SK-N-SH (cell line): ENCODE data around the gene KRABD2.

Experiments
- CTCF ChIA-PET: fragments of 300-600, 350-600 bp; formaldehyde crosslinking; extraction: SDS; loops from one replicate; lab custom pipeline; 2021; lab: Yijun Ruan, JAX
- POLR2A ChIA-PET: fragments of 350-600 bp; sonication (Branson Sonifier 250); formaldehyde crosslinking; extraction: SDS; loops from one replicate; lab custom pipeline; 2020; ENCODE audit warnings: antibody characterized with exemption, inconsistent platforms; lab: Yijun Ruan, JAX
- DNase-seq: peaks from one replicate; pipeline ENCODE4 v3.0.0; 2012
- H2AFZ ChIP-seq: fragments of 200-600 bp; sonication (generic); 2 replicates; pipeline ENCODE4 v1.8.1; 2016; ENCODE audit warnings: antibody characterized with exemption, mild to moderate bottlenecking, low read depth
- H3F3A ChIP-seq: fragments of 200-600 bp; sonication (generic); replicated peaks from 2 replicates; pipeline ENCODE3; 2016; ENCODE audit warnings: antibody characterized with exemption, mild to moderate bottlenecking; ENCODE audit not compliant: insufficient read depth
- H3K27ac ChIP-seq, 2 experiments: fragments of 200-500 bp in 1 of 2; fragments of 200-600 bp in 1 of 2; sonication (Bioruptor generic) in 1 of 2; sonication (generic), shearing (Covaris generic) in 1 of 2; 2 replicates each; pipeline versions ENCODE4 v1.5.1 to v1.6.1; 2014 to 2016; ENCODE audit warnings: low read depth in 2 of 2, inconsistent platforms in 1 of 2, low read length in 1 of 2, mild to moderate bottlenecking in 1 of 2, mixed read lengths in 1 of 2
- H3K27me3 ChIP-seq: fragments of 200-600 bp; sonication (generic), shearing (Covaris generic); 2 replicates; pipeline ENCODE4 v1.6.1; 2016; ENCODE audit warnings: mixed run types; ENCODE audit not compliant: insufficient read depth
- H3K36me3 ChIP-seq, 2 experiments: fragments of 200-500 bp in 1 of 2; fragments of 200-600 bp in 1 of 2; sonication (Bioruptor generic) in 1 of 2; sonication (generic) in 1 of 2; replicated peaks in 1 of 2; 2 replicates each; pipeline versions ENCODE3 to v1.5.1; 2014 to 2016; ENCODE audit warnings: low read length in 1 of 2, mild to moderate bottlenecking in 1 of 2; ENCODE audit not compliant: insufficient read depth in 2 of 2, control insufficient read depth in 1 of 2
- H3K4me1 ChIP-seq, 2 experiments: fragments of 200-500 bp in 1 of 2; fragments of 200-600 bp in 1 of 2; sonication (Bioruptor generic) in 1 of 2; sonication (generic), shearing (Covaris generic) in 1 of 2; 2 replicates each; pipeline versions ENCODE4 v1.5.1 to v1.6.1; 2014 to 2016; ENCODE audit warnings: low read depth in 1 of 2, low read length in 1 of 2, mixed run types in 1 of 2; ENCODE audit not compliant: insufficient read depth in 2 of 2, control insufficient read depth in 1 of 2
- H3K4me2 ChIP-seq: fragments of 200-600 bp; sonication (generic), shearing (Covaris generic); 2 replicates; pipeline ENCODE4 v1.6.1; 2017; ENCODE audit warnings: mixed run types
- H3K4me3 ChIP-seq, 2 experiments: fragments of 200-500 bp in 1 of 2; fragments of 200-600 bp in 1 of 2; sonication (Bioruptor generic) in 1 of 2; sonication (generic), shearing (Covaris generic) in 1 of 2; 2 replicates each; pipeline versions ENCODE4 v1.5.1 to v1.8.1; 2014 to 2016; ENCODE audit warnings: low read depth in 2 of 2, inconsistent platforms in 1 of 2, low read length in 1 of 2, mild to moderate bottlenecking in 1 of 2, mixed read lengths in 1 of 2, moderate library complexity in 1 of 2
- H3K79me2 ChIP-seq: fragments of 200-600 bp; sonication (generic); 2 replicates; pipeline ENCODE4 v1.8.1; 2017; ENCODE audit warnings: mild to moderate bottlenecking; ENCODE audit not compliant: insufficient read depth
- H3K9ac ChIP-seq: fragments of 200-600 bp; sonication (generic); 2 replicates; pipeline ENCODE4 v1.6.1; 2017; ENCODE audit warnings: mixed run types
- H3K9me2 ChIP-seq: fragments of 200-600 bp; sonication (generic); 2 replicates; pipeline ENCODE4 v1.6.1; 2017; ENCODE audit warnings: mixed run types
- H3K9me3 ChIP-seq: fragments of 200-600 bp; sonication (generic); 2 replicates; pipeline ENCODE4 v1.6.1; 2017; ENCODE audit warnings: mixed run types, mild to moderate bottlenecking, moderate library complexity
- H4K20me1 ChIP-seq: fragments of 200-600 bp; sonication (generic); 2 replicates; pipeline ENCODE4 v1.6.1; 2017; ENCODE audit warnings: mild to moderate bottlenecking, mixed run types; ENCODE audit not compliant: insufficient read depth
- ELF1 ChIP-seq: IDR thresholded peaks from 2 replicates; pipeline ENCODE4 v1.4.0; 2012
- EP300 ChIP-seq, 2 experiments: IDR thresholded peaks; 2 replicates each; pipeline versions ENCODE4 v1.4.0 to v1.6.1; 2012; ENCODE audit warnings: borderline replicate concordance in 1 of 2, low read depth in 1 of 2, low read length in 1 of 2
- EZH2phosphoT487 ChIP-seq: fragments of 200-600 bp; sonication (generic); IDR thresholded peaks from 2 replicates; pipeline ENCODE4 v1.6.1; 2017; ENCODE audit warnings: low read depth, mixed run types, mild to moderate bottlenecking, antibody characterized with exemption, moderate library complexity, borderline replicate concordance
- FOXJ3 ChIP-seq: sonication (generic); formaldehyde crosslinking; IDR thresholded peaks from 2 replicates; pipeline ENCODE4 v1.5.1; 2020; ENCODE audit warnings: mild to moderate bottlenecking, missing genetic modification reagents
- FOXM1 ChIP-seq: IDR thresholded peaks from 2 replicates; pipeline ENCODE4 v1.4.0; 2012; ENCODE audit warnings: low read depth, mild to moderate bottlenecking
- GABPA ChIP-seq: IDR thresholded peaks from 2 replicates; pipeline ENCODE4 v1.4.0; 2012; ENCODE audit warnings: low read depth, mild to moderate bottlenecking
- JUND ChIP-seq: IDR thresholded peaks from 2 replicates; pipeline ENCODE4 v1.4.0; 2012
- MEF2A ChIP-seq: IDR thresholded peaks from 2 replicates; pipeline ENCODE4 v1.4.0; 2012; ENCODE audit warnings: low read depth, borderline replicate concordance
- NFIC ChIP-seq: IDR thresholded peaks from 2 replicates; pipeline ENCODE4 v1.4.0; 2012; ENCODE audit warnings: borderline replicate concordance
- NRF1 ChIP-seq: IDR thresholded peaks from 2 replicates; pipeline ENCODE4 v1.6.1; 2012; ENCODE audit warnings: low read depth, mild to moderate bottlenecking, low read length
- RFX5 ChIP-seq: IDR thresholded peaks from 2 replicates; pipeline ENCODE4 v1.6.1; 2012; ENCODE audit warnings: mild to moderate bottlenecking, improper control_type of control experiment, low read length
- RXRA ChIP-seq: IDR thresholded peaks from 2 replicates; pipeline ENCODE4 v1.4.0; 2012; ENCODE audit warnings: low read depth, mild to moderate bottlenecking, borderline replicate concordance
- TEAD4 ChIP-seq: IDR thresholded peaks from 2 replicates; pipeline ENCODE4 v1.4.0; 2012; ENCODE audit warnings: mild to moderate bottlenecking, borderline replicate concordance; ENCODE audit not compliant: insufficient read depth
- YY1 ChIP-seq: IDR thresholded peaks from 2 replicates; pipeline ENCODE4 v1.4.0; 2012; ENCODE audit warnings: low read depth, mild to moderate bottlenecking
- WGBS: methylation state at CpG from one replicate; pipeline ENCODE4 v1.1.6; 2017; ENCODE audit warnings: low lambda C conversion rate; 5-methylcytosine and 5-hydroxymethylcytosine counted together
- TF ChIP-seq, protein P1 (sequence below): fragments of 150-350 bp; IDR thresholded peaks from 2 replicates; pipeline ENCODE4 v1.6.1; 2017; ENCODE audit warnings: antibody characterized with exemption, low read length, low read depth, borderline replicate concordance
- TF ChIP-seq, protein P2 (sequence below): IDR thresholded peaks from 2 replicates; pipeline ENCODE4; 2012
- TF ChIP-seq, protein P3 (sequence below): fragments of 200-600 bp; sonication (generic); IDR thresholded peaks from 2 replicates; pipeline ENCODE4 v1.6.1; 2017; ENCODE audit warnings: antibody characterized with exemption, mild to moderate bottlenecking, moderate library complexity

Gene KRABD2

DNA sequence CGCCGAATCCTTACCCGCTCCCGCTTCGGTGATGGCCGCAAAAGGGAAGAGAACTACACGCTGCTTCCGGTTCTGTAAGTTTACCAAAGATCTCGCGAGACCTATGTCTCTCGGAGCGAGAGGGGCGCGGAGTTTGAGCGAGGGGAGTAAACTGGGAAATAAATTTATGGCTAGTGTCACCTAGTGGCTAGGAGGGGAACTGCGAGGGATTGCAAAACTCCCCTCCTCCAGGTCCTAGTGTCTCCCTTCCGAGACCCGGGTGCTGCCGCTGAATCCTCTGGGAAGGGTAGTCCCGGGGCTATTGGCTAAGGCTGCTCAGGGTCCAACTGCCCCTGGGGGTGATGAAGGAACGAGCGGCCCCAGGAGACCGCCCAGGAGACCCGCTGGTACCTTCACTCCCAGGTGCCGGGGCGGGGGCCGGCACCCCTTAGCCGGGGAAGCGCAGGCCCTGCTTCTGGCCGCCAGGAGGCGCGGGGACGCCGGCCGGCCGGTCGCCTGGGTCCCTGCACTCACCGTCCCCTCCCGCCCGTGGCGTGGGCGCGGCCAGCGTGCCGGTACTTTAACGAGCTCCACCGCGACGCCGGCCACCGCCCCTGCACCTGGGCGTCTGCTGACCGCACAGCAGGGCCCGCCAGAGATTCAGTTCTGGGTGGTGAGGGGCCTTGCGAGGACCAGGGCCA, 6.8 kb upstream of the KRABD2 start, which contains the start of gene RPL26 (continued):
- TF ChIP-seq, protein P1, sequence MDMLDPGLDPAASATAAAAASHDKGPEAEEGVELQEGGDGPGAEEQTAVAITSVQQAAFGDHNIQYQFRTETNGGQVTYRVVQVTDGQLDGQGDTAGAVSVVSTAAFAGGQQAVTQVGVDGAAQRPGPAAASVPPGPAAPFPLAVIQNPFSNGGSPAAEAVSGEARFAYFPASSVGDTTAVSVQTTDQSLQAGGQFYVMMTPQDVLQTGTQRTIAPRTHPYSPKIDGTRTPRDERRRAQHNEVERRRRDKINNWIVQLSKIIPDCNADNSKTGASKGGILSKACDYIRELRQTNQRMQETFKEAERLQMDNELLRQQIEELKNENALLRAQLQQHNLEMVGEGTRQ = no peak
- TF ChIP-seq, protein P2, sequence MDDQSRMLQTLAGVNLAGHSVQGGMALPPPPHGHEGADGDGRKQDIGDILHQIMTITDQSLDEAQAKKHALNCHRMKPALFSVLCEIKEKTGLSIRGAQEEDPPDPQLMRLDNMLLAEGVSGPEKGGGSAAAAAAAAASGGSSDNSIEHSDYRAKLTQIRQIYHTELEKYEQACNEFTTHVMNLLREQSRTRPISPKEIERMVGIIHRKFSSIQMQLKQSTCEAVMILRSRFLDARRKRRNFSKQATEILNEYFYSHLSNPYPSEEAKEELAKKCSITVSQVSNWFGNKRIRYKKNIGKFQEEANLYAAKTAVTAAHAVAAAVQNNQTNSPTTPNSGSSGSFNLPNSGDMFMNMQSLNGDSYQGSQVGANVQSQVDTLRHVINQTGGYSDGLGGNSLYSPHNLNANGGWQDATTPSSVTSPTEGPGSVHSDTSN = no peak; the same call in 1 of the 2 replicates
- TF ChIP-seq ELF1 (peak; percentile 96), FOXJ3 (CRISPR knock-in tag) (no peak), GABPA (peak; percentile 80), MEF2A (no peak; the same call in 1 of the 2 replicates), YY1 (peak; percentile 84; the same call in 1 of the 2 replicates), EZH2phosphoT487 (no peak), FOXM1 (0 out of 2 replicates have a peak, but pooled peaks have one; percentile 17), NRF1 (no peak)

DNA sequence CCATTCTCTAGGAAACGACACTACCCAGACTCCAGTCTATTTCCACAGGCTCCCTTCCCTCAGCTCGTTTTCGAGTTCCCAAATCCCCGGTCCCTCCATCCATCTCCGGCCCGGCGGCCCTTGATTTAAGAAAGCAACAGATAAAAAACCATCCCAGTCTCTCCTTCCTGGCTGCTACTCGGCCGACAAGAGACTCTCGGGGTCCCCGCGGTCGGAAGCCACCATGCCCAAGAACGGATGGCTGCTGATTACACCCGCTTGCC, 6.3 kb upstream of the KRABD2 start:
- ChIA-PET CTCF (interaction anchor here (0.6 to 2.9 kb wide), 11 partner anchors 12 to 403 kb away, joined by 3 to 16 read pairs (median 4); partner anchors contain the start of gene RNF222), POLR2A (interaction anchor here (1.0 kb wide), 1 partner anchor 160 kb away, joined by 4 read pairs; no protein-coding TSS in a partner anchor)
- Histone ChIP-seq H3K9me2 (no peaks in the 10 kb centered on the region), H3K27me3 (no peaks in the 10 kb centered on the region), H3K9me3 (no peaks in the 10 kb centered on the region), H3K79me2 (peaks cover 49% of the 10 kb centered on the region), H3K4me1 (peaks cover 21 to 28% of the 10 kb centered on the region in 2 experiments; a peak in 3 of 4 replicates), H3F3A (peaks cover 67% of the 10 kb centered on the region), H3K9ac (peak overlapping the region; percentile 95), H3K27ac (peak overlapping the region; percentile 77 to 90), H2AFZ (peak overlapping the region; percentile 48; the same call in 1 of the 2 replicates), H4K20me1 (peaks cover 44% of the 10 kb centered on the region), H3K4me2 (peak overlapping the region; percentile 98), H3K36me3 (peaks cover 23 to 45% of the 10 kb centered on the region in 2 experiments), H3K4me3 (peak overlapping the region; percentile 73 to 87)
- under 1% methylated on average over 14 of the region's 15 CpGs for WGBS
- TF ChIP-seq JUND = no peak
- DNase-seq = no peak

DNA sequence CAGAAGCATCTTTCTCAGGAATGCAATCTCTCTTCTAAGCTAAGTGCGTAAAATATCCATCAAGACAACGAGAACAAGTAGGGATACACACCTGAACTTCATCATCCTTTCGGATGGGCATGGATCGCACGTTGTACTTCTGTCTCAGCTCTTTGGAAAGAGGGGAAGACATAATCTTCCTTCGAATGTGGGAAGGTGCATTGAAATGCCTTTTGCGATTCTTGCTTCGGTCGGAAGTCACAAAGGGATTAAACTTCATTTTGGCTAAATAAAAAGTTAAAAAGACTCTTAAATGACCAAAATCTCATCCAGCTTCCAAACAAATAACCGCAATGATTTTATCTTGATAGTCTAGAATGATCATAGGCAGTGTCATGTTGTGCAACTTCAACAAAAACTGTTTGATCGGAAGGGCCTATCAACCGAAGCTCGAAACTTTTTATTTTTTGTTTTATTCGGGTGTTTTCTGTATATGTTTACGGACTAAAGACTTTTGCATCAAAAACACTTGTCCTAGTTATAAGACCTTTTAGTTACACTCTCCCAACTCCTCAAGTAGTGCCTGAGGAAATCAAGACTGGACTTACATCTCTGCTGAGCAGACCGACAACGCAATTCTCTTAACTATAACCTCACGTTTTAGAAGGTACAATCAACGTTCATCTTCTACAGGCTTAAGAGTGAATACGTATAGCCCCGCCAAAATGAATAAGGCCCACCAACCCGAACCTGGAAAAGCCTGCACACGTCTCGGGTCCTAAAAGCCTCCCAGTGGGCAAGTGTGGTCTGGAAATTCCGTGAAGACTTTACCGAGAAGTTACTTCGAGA, 5.8 kb upstream of the KRABD2 start:
- Histone ChIP-seq H3K4me2 (peak overlapping the region; percentile 98), H2AFZ (peak overlapping the region; percentile 48; the same call in 1 of the 2 replicates), H3K27ac (peak overlapping the region; percentile 77 to 90), H3K4me1 (peaks cover 21 to 28% of the 10 kb centered on the region in 2 experiments; a peak in 3 of 4 replicates), H3K36me3 (peaks cover 28 to 51% of the 10 kb centered on the region in 2 experiments), H3F3A (peaks cover 72% of the 10 kb centered on the region), H3K79me2 (peaks cover 49% of the 10 kb centered on the region), H3K9me2 (no peaks in the 10 kb centered on the region), H3K9me3 (no peaks in the 10 kb centered on the region), H3K9ac (peak overlapping the region; percentile 95), H3K27me3 (no peaks in the 10 kb centered on the region), H4K20me1 (peaks cover 49% of the 10 kb centered on the region), H3K4me3 (peak overlapping the region; percentile 73 to 87)
- POLR2A ChIA-PET = interaction anchor here (1.0 kb wide), 1 partner anchor 159 kb away, joined by 4 read pairs; no protein-coding TSS in a partner anchor
- no peak for DNase-seq
- WGBS = 3% methylated on average over 27 of the region's 27 CpGs
- CTCF ChIA-PET = interaction anchor here (0.6 to 2.9 kb wide), 10 partner anchors 11 to 403 kb away, joined by 3 to 16 read pairs (median 4); partner anchors contain the start of gene RNF222
- TF ChIP-seq RFX5 = no peak
- TF ChIP-seq, protein P3, sequence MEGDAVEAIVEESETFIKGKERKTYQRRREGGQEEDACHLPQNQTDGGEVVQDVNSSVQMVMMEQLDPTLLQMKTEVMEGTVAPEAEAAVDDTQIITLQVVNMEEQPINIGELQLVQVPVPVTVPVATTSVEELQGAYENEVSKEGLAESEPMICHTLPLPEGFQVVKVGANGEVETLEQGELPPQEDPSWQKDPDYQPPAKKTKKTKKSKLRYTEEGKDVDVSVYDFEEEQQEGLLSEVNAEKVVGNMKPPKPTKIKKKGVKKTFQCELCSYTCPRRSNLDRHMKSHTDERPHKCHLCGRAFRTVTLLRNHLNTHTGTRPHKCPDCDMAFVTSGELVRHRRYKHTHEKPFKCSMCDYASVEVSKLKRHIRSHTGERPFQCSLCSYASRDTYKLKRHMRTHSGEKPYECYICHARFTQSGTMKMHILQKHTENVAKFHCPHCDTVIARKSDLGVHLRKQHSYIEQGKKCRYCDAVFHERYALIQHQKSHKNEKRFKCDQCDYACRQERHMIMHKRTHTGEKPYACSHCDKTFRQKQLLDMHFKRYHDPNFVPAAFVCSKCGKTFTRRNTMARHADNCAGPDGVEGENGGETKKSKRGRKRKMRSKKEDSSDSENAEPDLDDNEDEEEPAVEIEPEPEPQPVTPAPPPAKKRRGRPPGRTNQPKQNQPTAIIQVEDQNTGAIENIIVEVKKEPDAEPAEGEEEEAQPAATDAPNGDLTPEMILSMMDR = no peak
- TF ChIP-seq RXRA = no peak
- TF ChIP-seq NFIC = no peak
- TF ChIP-seq FOXM1 = no peak
- TF ChIP-seq EP300 (IDR thresholded peaks at IDR 0.05; ENCODE audit: borderline replicate concordance in 1 of 2, low read depth in 1 of 2, low read length in 1 of 2) = no peak
- TF ChIP-seq TEAD4 = no peak
